Endothelial cell of umbilical vein (primary cell): Measurements from ENCODE around the gene VSIG10L. TPM values are rescaled to one million over a fixed set of nuclear protein-coding genes. Genes with fewer than 3 reads are reported as not detected.

ENCODE experiments used
- BruUV-seq: library from RNA; stranded (reverse); fragments of 400-500 nt; replicated peaks from 2 replicates; lab custom pipeline; 2021; lab: Mats Ljungman, UMichigan
- CTCF ChIA-PET: fragments of 300-600, 350-600 bp; sonication (Branson Sonifier 250); formaldehyde crosslinking; loops from one replicate; lab custom pipeline; 2021; ENCODE audit warnings: antibody characterized with exemption, inconsistent platforms; lab: Charles Lee
- POLR2A ChIA-PET: fragments of 300-600, 350-600 bp; sonication (Branson Sonifier 250); formaldehyde crosslinking; loops from one replicate; lab custom pipeline; 2021; ENCODE audit warnings: antibody characterized with exemption, inconsistent platforms; lab: Charles Lee
- DNase-seq: peaks from one replicate; pipeline ENCODE4 v3.0.0-alpha.2; 2011; ENCODE audit warnings: low read depth, low spot score
- FAIRE-seq: peaks from 2 replicates; lab custom pipeline; 2011; peaks lifted over from hg19 to GRCh38; lab: Jason Lieb, UNC
- H2AFZ ChIP-seq: 2 replicates; pipeline ENCODE4 v1.6.0; 2012; ENCODE audit warnings: low read depth, low read length, control low read depth, inconsistent platforms
- H3K27ac ChIP-seq: 2 replicates; pipeline ENCODE4 v1.5.1; 2011; ENCODE audit warnings: low read depth, mild to moderate bottlenecking, control low read depth, low read length, moderate library complexity; ENCODE audit not compliant: insufficient read depth
- H3K27me3 ChIP-seq, 2 experiments: 2 replicates each; pipeline versions ENCODE4 v1.6.0 to v1.6.1; 2011; ENCODE audit warnings: low read length in 2 of 2, mixed read lengths in 1 of 2; ENCODE audit not compliant: control insufficient read depth in 2 of 2, insufficient read depth in 2 of 2
- H3K36me3 ChIP-seq, 2 experiments: 2 replicates in 1 of 2; 3 replicates in 1 of 2; pipeline ENCODE4 v1.5.1; 2011; ENCODE audit warnings: low read length in 2 of 2, mild to moderate bottlenecking in 1 of 2, moderate library complexity in 1 of 2; ENCODE audit not compliant: control insufficient read depth in 2 of 2, insufficient read depth in 2 of 2; ENCODE audit errors: extremely low read depth in 1 of 2
- H3K4me1 ChIP-seq: 3 replicates; pipeline ENCODE4 v1.5.1; 2011; ENCODE audit warnings: mild to moderate bottlenecking, low read length; ENCODE audit not compliant: control insufficient read depth, insufficient read depth; ENCODE audit errors: extremely low read depth
- H3K4me2 ChIP-seq: 2 replicates; pipeline ENCODE4 v1.6.1; 2011; ENCODE audit warnings: low read length, control low read depth, mixed read lengths; ENCODE audit not compliant: insufficient read depth
- H3K4me3 ChIP-seq, 3 experiments: fragments of 200-600 bp in 1 of 3; sonication (generic), shearing (Covaris generic) in 1 of 3; replicated peaks in 1 of 3; 2 replicates each; pipeline ENCODE4 v1.5.1; 2011 to 2016; ENCODE audit warnings: control low read depth in 3 of 3, low read length in 3 of 3, mild to moderate bottlenecking in 2 of 3, inconsistent platforms in 1 of 3, low read depth in 1 of 3, moderate library complexity in 1 of 3; ENCODE audit not compliant: insufficient read depth in 1 of 3
- H3K79me2 ChIP-seq: 2 replicates; pipeline ENCODE4 v1.6.0; 2012; ENCODE audit warnings: low read length, inconsistent platforms; ENCODE audit not compliant: control insufficient read depth, insufficient read depth
- H3K9ac ChIP-seq: replicated peaks from 2 replicates; pipeline ENCODE3; 2011; ENCODE audit warnings: low read length, control low read depth; ENCODE audit not compliant: insufficient read depth; ENCODE audit errors: extremely low read depth
- H3K9me1 ChIP-seq: replicated peaks from 3 replicates; pipeline ENCODE4 v1.6.0; 2011; ENCODE audit warnings: mild to moderate bottlenecking, low read length; ENCODE audit not compliant: control insufficient read depth, insufficient read depth; ENCODE audit errors: extremely low read depth
- H3K9me3 ChIP-seq: replicated peaks from 2 replicates; pipeline ENCODE4 v1.5.1; 2012; ENCODE audit warnings: low read length, inconsistent platforms; ENCODE audit not compliant: control insufficient read depth, insufficient read depth
- H4K20me1 ChIP-seq: replicated peaks from 2 replicates; pipeline ENCODE3; 2011; ENCODE audit warnings: mild to moderate bottlenecking, low read length; ENCODE audit not compliant: control insufficient read depth, insufficient read depth; ENCODE audit errors: extremely low read depth
- CTCF ChIP-seq, 2 donors: IDR thresholded peaks; 1 replicate in 1 of 2; 2 replicates in 1 of 2; pipeline ENCODE4 v1.5.1; 2011; ENCODE audit warnings: low read length in 2 of 2, mild to moderate bottlenecking in 2 of 2, moderate library complexity in 2 of 2, control low read depth in 1 of 2, inconsistent platforms in 1 of 2, low read depth in 1 of 2; ENCODE audit not compliant: insufficient read depth in 1 of 2; ENCODE audit errors: extremely low read depth in 1 of 2
- EZH2 ChIP-seq: IDR thresholded peaks from 2 replicates; pipeline ENCODE4 v1.6.1; 2012; ENCODE audit warnings: borderline replicate concordance, low read depth, mild to moderate bottlenecking, moderate library complexity, low read length, inconsistent platforms; ENCODE audit not compliant: severe bottlenecking
- FOS ChIP-seq: IDR thresholded peaks from 2 replicates; pipeline ENCODE4 v1.6.1; 2011; ENCODE audit warnings: mild to moderate bottlenecking, low read length, moderate library complexity, borderline replicate concordance; ENCODE audit not compliant: insufficient read depth
- GATA2 ChIP-seq: IDR thresholded peaks from 2 replicates; pipeline ENCODE4 v1.7.0; 2011; ENCODE audit warnings: low read depth, mild to moderate bottlenecking, moderate library complexity, mixed read lengths, low read length; ENCODE audit not compliant: insufficient read length, insufficient read depth
- JUN ChIP-seq: IDR thresholded peaks from 2 replicates; pipeline ENCODE4 v1.6.1; 2011; ENCODE audit warnings: borderline replicate concordance, low read depth; ENCODE audit not compliant: insufficient read length, insufficient read depth
- MYC ChIP-seq: IDR thresholded peaks from one replicate; pipeline ENCODE4 v1.6.1; 2011; ENCODE audit warnings: mild to moderate bottlenecking, low read depth, low read length
- POLR2A ChIP-seq: IDR thresholded peaks from 2 replicates; pipeline ENCODE4 v1.6.1; 2012; ENCODE audit warnings: low read depth, mild to moderate bottlenecking, control low read depth, low read length
- POLR2AphosphoS5 ChIP-seq: IDR thresholded peaks from 2 replicates; pipeline ENCODE4 v1.6.1; 2012; ENCODE audit warnings: low read depth, mild to moderate bottlenecking, control low read depth, low read length, moderate library complexity; ENCODE audit not compliant: insufficient read depth
- dilution Hi-C: fragments of 300-500 bp; cut with MboI; formaldehyde crosslinking; loops from one replicate; pipeline ENCODE4 v1.15.0; 2019; ENCODE audit warnings: low sequenced_read_pairs; ENCODE audit not compliant: extremely low pct_ligation_motif_present
- intact Hi-C: fragments of 100-400 bp; cut with micrococcal nuclease; formaldehyde crosslinking; loops from one replicate; pipeline ENCODE4 v1.10.0; 2022
- polyA plus RNA-seq, 4 experiments: library from polyadenylated mRNA; depleted of rRNA in 3 of 4; stranded (reverse) in 3 of 4; unstranded in 1 of 4; fragments of >200 nt; gene quantifications; 2 replicates each; pipeline versions ENCODE4 v1.2.1 to v1.2.3, GENCODE V29; 2011 to 2012; ENCODE audit warnings: missing spikeins in 1 of 4
- total RNA-seq: library from RNA; stranded (reverse); gene quantifications from 2 replicates; pipeline ENCODE4 v1.2.3, GENCODE V29; 2021
- TF ChIP-seq, protein P1 (sequence below): IDR thresholded peaks from 2 replicates; pipeline ENCODE4 v1.6.1; 2011; ENCODE audit not compliant: insufficient read depth, insufficient read length

VSIG10L gene
- total and polyA plus RNA-seq, 2 donors (not counting 3 experiments of a cell fraction or from before 2014, with no cell fraction given) = 0.62 to 0.77 TPM

- H3K9me3 ChIP-seq = no peaks in the 10 kb centered on the region
- H3K27me3 ChIP-seq = no peaks in the 10 kb centered on the region
- TF ChIP-seq, protein P1, sequence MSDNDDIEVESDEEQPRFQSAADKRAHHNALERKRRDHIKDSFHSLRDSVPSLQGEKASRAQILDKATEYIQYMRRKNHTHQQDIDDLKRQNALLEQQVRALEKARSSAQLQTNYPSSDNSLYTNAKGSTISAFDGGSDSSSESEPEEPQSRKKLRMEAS = no peak
- no peak for TF ChIP-seq EZH2
- no peak for TF ChIP-seq POLR2AphosphoS5
- TF ChIP-seq POLR2A = no peak
- TF ChIP-seq GATA2 = no peak
- no peak for TF ChIP-seq FOS
- no peak for TF ChIP-seq CTCF (IDR thresholded peaks at IDR 0.05; ENCODE audit: extremely low read depth in 1 of 2, insufficient read depth in 1 of 2, low read depth in 1 of 2, low read length in 2 of 2)
- TF ChIP-seq MYC = no peak
- TF ChIP-seq JUN = no peak
- intact Hi-C loops = no loop called here
- no peaks in the 10 kb centered on the region for H4K20me1 ChIP-seq
- H3K4me1 ChIP-seq = no peaks in the 10 kb centered on the region
- ChIA-PET CTCF (interaction anchor here (0.8 to 1.1 kb wide), 2 partner anchors 42 to 136 kb away, joined by 3 read pairs; no protein-coding TSS in a partner anchor), POLR2A (no interaction called here)
- no peaks in the 10 kb centered on the region for H3K36me3 ChIP-seq
- H3K9me1 ChIP-seq = no peaks in the 10 kb centered on the region
- H3K79me2 ChIP-seq = no peaks in the 10 kb centered on the region
- no peak overlapping the region for H3K4me3 ChIP-seq
- dilution Hi-C loops = no loop called here
- DNase-seq (no peak), FAIRE-seq (no peak)
- no peak overlapping the region for H3K9ac ChIP-seq
- no peak overlapping the region for H3K4me2 ChIP-seq
- no peak overlapping the region for H2AFZ ChIP-seq
- H3K27ac ChIP-seq = no peak overlapping the region
- BruUV-seq = no TSS peak
Measured at GRCh38 chr19:51301266-51301665, 40.7 kb downstream of the VSIG10L start.
